Measurements from ENCODE around the gene CDH13. TPM values are rescaled to one million over a fixed set of nuclear protein-coding genes. Genes with fewer than 3 reads are reported as not detected.

Gene CDH13
- total RNA-seq, 2 experiments from 2014 or later: not detected

GRCh38 chr16:82832821-82833220 is 206.1 kb downstream of the CDH13 start:
- no peaks in the 10 kb centered on the region for H3K4me1 Mint-ChIP-seq
- CTCF ChIA-PET: no interaction called here
- no peak overlapping the region for H3K27ac Mint-ChIP-seq
- intact Hi-C loops (cut with DNase I, micrococcal nuclease): no loop called here
- no peaks in the 10 kb centered on the region for H3K27me3 Mint-ChIP-seq
- POLR2A ChIA-PET: no interaction called here
- no peaks in the 10 kb centered on the region for H3K9me3 Mint-ChIP-seq (ENCODE audit: low read depth)
- ATAC-seq (no peak), DNase-seq (no peak)
- no peak overlapping the region for H3K4me3 Mint-ChIP-seq
- H3K36me3 Mint-ChIP-seq (ENCODE audit: low read depth): no peaks in the 10 kb centered on the region

- DNase-seq (no peak), ATAC-seq (no peak)
- Mint-ChIP-seq H3K9me3 (ENCODE audit: low read depth) (no peaks in the 10 kb centered on the region), H3K4me3 (no peak overlapping the region), H3K27me3 (no peaks in the 10 kb centered on the region), H3K27ac (no peak overlapping the region), H3K4me1 (no peaks in the 10 kb centered on the region), H3K36me3 (ENCODE audit: low read depth) (no peaks in the 10 kb centered on the region)
- intact Hi-C loops (cut with DNase I, micrococcal nuclease): no loop called here
- POLR2A ChIA-PET: no interaction called here
- CTCF ChIA-PET: no interaction called here
These were observed 206.7 kb downstream of the CDH13 start for GRCh38 chr16:82833378-82833993.

- DNase-seq (no peak), ATAC-seq (no peak)
- Mint-ChIP-seq H3K4me3 (no peak overlapping the region), H3K27me3 (no peaks in the 10 kb centered on the region), H3K36me3 (ENCODE audit: low read depth) (no peaks in the 10 kb centered on the region), H3K27ac (no peak overlapping the region), H3K4me1 (no peaks in the 10 kb centered on the region), H3K9me3 (ENCODE audit: low read depth) (no peaks in the 10 kb centered on the region)
- intact Hi-C loops (cut with DNase I, micrococcal nuclease): no loop called here
- ChIA-PET CTCF (no interaction called here), POLR2A (no interaction called here)
These were observed 207.5 kb downstream of the CDH13 start for GRCh38 chr16:82834151-82834815.

GRCh38 chr16:82835487-82836155 is 208.9 kb downstream of the CDH13 start:
- Mint-ChIP-seq H3K27me3 (no peaks in the 10 kb centered on the region), H3K4me3 (no peak overlapping the region), H3K9me3 (ENCODE audit: low read depth) (no peaks in the 10 kb centered on the region), H3K27ac (no peak overlapping the region), H3K36me3 (ENCODE audit: low read depth) (no peaks in the 10 kb centered on the region), H3K4me1 (no peaks in the 10 kb centered on the region)
- no peak for DNase-seq
- intact Hi-C loops (cut with DNase I, micrococcal nuclease): no loop called here
- CTCF ChIA-PET: no interaction called here
- POLR2A ChIA-PET: no interaction called here
- ATAC-seq: no peak

- no peaks in the 10 kb centered on the region for H3K27me3 Mint-ChIP-seq
- no peaks in the 10 kb centered on the region for H3K36me3 Mint-ChIP-seq (ENCODE audit: low read depth)
- ChIA-PET CTCF (interaction anchor here (1.0 kb wide), 1 partner anchor 106 kb away, joined by 3 read pairs; no protein-coding TSS in a partner anchor), POLR2A (no interaction called here)
- no peaks in the 10 kb centered on the region for H3K4me1 Mint-ChIP-seq
- H3K9me3 Mint-ChIP-seq (ENCODE audit: low read depth): no peaks in the 10 kb centered on the region
- intact Hi-C loops (cut with DNase I, micrococcal nuclease): no loop called here
- ATAC-seq: no peak
- no peak overlapping the region for H3K27ac Mint-ChIP-seq
- no peak for DNase-seq
- no peak overlapping the region for H3K4me3 Mint-ChIP-seq
These were observed 214.3 kb downstream of the CDH13 start for GRCh38 chr16:82841108-82841507.

GRCh38 chr16:82843606-82844271 is 217.0 kb downstream of the CDH13 start:
- ChIA-PET POLR2A (no interaction called here), CTCF (no interaction called here)
- DNase-seq (no peak), ATAC-seq (no peak)
- Mint-ChIP-seq H3K4me3 (no peak overlapping the region), H3K9me3 (ENCODE audit: low read depth) (no peaks in the 10 kb centered on the region), H3K27me3 (no peaks in the 10 kb centered on the region), H3K36me3 (ENCODE audit: low read depth) (no peaks in the 10 kb centered on the region), H3K4me1 (no peaks in the 10 kb centered on the region), H3K27ac (no peak overlapping the region)
- intact Hi-C loops (cut with DNase I, micrococcal nuclease): no loop called here

- H3K36me3 Mint-ChIP-seq (ENCODE audit: low read depth): no peaks in the 10 kb centered on the region
- H3K4me3 Mint-ChIP-seq: no peak overlapping the region
- H3K9me3 Mint-ChIP-seq (ENCODE audit: low read depth): no peaks in the 10 kb centered on the region
- ChIA-PET POLR2A (no interaction called here), CTCF (interaction anchor here (0.8 kb wide), 1 partner anchor 376 kb away, joined by 4 read pairs; no protein-coding TSS in a partner anchor)
- ATAC-seq (no peak), DNase-seq (no peak)
- H3K27me3 Mint-ChIP-seq: no peaks in the 10 kb centered on the region
- no peaks in the 10 kb centered on the region for H3K4me1 Mint-ChIP-seq
- no peak overlapping the region for H3K27ac Mint-ChIP-seq
- intact Hi-C loops (cut with DNase I, micrococcal nuclease): no loop called here
These were observed 218.3 kb downstream of the CDH13 start for GRCh38 chr16:82845116-82845515.

GRCh38 chr16:82846806-82847205 is 220.0 kb downstream of the CDH13 start:
- ATAC-seq (no peak), DNase-seq (no peak)
- Mint-ChIP-seq H3K9me3 (ENCODE audit: low read depth) (no peaks in the 10 kb centered on the region), H3K4me1 (no peaks in the 10 kb centered on the region), H3K4me3 (no peak overlapping the region), H3K27ac (no peak overlapping the region), H3K36me3 (ENCODE audit: low read depth) (no peaks in the 10 kb centered on the region), H3K27me3 (no peaks in the 10 kb centered on the region)
- POLR2A ChIA-PET: no interaction called here
- CTCF ChIA-PET: no interaction called here
- intact Hi-C loops (cut with DNase I, micrococcal nuclease): no loop called here

- ATAC-seq (no peak), DNase-seq (no peak)
- Mint-ChIP-seq H3K4me1 (no peaks in the 10 kb centered on the region), H3K27me3 (no peaks in the 10 kb centered on the region), H3K27ac (no peak overlapping the region), H3K36me3 (ENCODE audit: low read depth) (no peaks in the 10 kb centered on the region), H3K4me3 (no peak overlapping the region), H3K9me3 (ENCODE audit: low read depth) (no peaks in the 10 kb centered on the region)
- CTCF ChIA-PET: no interaction called here
- intact Hi-C loops (cut with DNase I, micrococcal nuclease): no loop called here
- POLR2A ChIA-PET: no interaction called here
These were observed 221.2 kb downstream of the CDH13 start for GRCh38 chr16:82848013-82848412.

- Mint-ChIP-seq H3K27ac (no peak overlapping the region), H3K4me1 (no peaks in the 10 kb centered on the region), H3K4me3 (no peak overlapping the region), H3K36me3 (ENCODE audit: low read depth) (no peaks in the 10 kb centered on the region), H3K9me3 (ENCODE audit: low read depth) (no peaks in the 10 kb centered on the region), H3K27me3 (no peaks in the 10 kb centered on the region)
- intact Hi-C loops (cut with DNase I, micrococcal nuclease): no loop called here
- POLR2A ChIA-PET: no interaction called here
- ATAC-seq (no peak), DNase-seq (no peak)
- CTCF ChIA-PET: no interaction called here
These were observed 225.7 kb downstream of the CDH13 start for GRCh38 chr16:82852388-82853008.

- no peak overlapping the region for H3K27ac Mint-ChIP-seq
- POLR2A ChIA-PET: no interaction called here
- CTCF ChIA-PET: no interaction called here
These were observed 228.7 kb downstream of the CDH13 start for GRCh38 chr16:82855471-82855870.

More at GRCh38 chr16:82855471-82855870, 228.7 kb downstream of the CDH13 start:
- ATAC-seq: no peak
- no peak overlapping the region for H3K4me3 Mint-ChIP-seq
- H3K27me3 Mint-ChIP-seq: no peaks in the 10 kb centered on the region
- no peaks in the 10 kb centered on the region for H3K36me3 Mint-ChIP-seq (ENCODE audit: low read depth)
- no peaks in the 10 kb centered on the region for H3K4me1 Mint-ChIP-seq
- no peaks in the 10 kb centered on the region for H3K9me3 Mint-ChIP-seq (ENCODE audit: low read depth)
- DNase-seq: no peak
- intact Hi-C loops (cut with DNase I, micrococcal nuclease): no loop called here
